OCI-LY7 (cell line): ENCODE results near the gene CDKN2C.

Experiments
- CTCF ChIP-seq: fragments of 200-600 bp; sonication (generic); conservative IDR thresholded peaks from 2 replicates; pipeline ENCODE4 v1.5.1; 2014; ENCODE audit warnings: mild to moderate bottlenecking, antibody characterized with exemption, low read length, moderate library complexity, mixed read lengths
- EZH2phosphoT487 ChIP-seq: fragments of 200-600 bp; sonication (generic); IDR thresholded peaks from 2 replicates; pipeline ENCODE4 v1.6.1; 2018; ENCODE audit warnings: low read depth, borderline replicate concordance, mild to moderate bottlenecking, mixed run types, antibody characterized with exemption, low read length, moderate library complexity, mixed read lengths

GRCh38 chr1:50995651-50996050 is 25.6 kb downstream of the CDKN2C start:
- no peak for TF ChIP-seq CTCF
- no peak for TF ChIP-seq EZH2phosphoT487
